A673 (cell line): Measurements from ENCODE around the gene TFAP2D. TPM values are rescaled to one million over a fixed set of nuclear protein-coding genes. Genes with fewer than 3 reads are reported as not detected.
A peak's percentile ranks its signal among the peaks of the same experiment; 100 is the strongest.

Source experiments
- BruUV-seq: library from RNA; stranded (reverse); fragments of 400-500 nt; replicated peaks from 2 replicates; lab custom pipeline; 2021; lab: Mats Ljungman, UMichigan
- CTCF ChIA-PET: fragments of 300-600 bp; sonication (Branson Sonifier 250); formaldehyde crosslinking; loops from one replicate; lab custom pipeline; 2022; ENCODE audit warnings: antibody characterized with exemption; lab: Charles Lee
- POLR2A ChIA-PET: fragments of 300-600 bp; sonication (Branson Sonifier 250); formaldehyde crosslinking; loops from one replicate; lab custom pipeline; 2022; ENCODE audit warnings: antibody characterized with exemption; ENCODE audit not compliant: low non-redundant PET; lab: Charles Lee
- DNase-seq: peaks from one replicate; pipeline ENCODE4 v3.0.0-alpha.2; 2015; ENCODE audit warnings: low spot score
- H3K27ac ChIP-seq: fragments of 200-600 bp; sonication (generic); 2 replicates; pipeline ENCODE4 v1.5.1; 2016; ENCODE audit warnings: mixed run types, low read depth, mild to moderate bottlenecking, mixed read lengths, antibody characterized with exemption, low read length; ENCODE audit not compliant: poor library complexity, severe bottlenecking
- H3K27me3 ChIP-seq: fragments of 200-600 bp; sonication (generic); replicated peaks from 2 replicates; pipeline ENCODE4 v1.6.1; 2017; ENCODE audit warnings: mixed run types, low read depth, mild to moderate bottlenecking, mixed read lengths, antibody characterized with exemption, low read length; ENCODE audit not compliant: insufficient read depth, poor library complexity
- H3K36me3 ChIP-seq: fragments of 200-600 bp; sonication (generic); 2 replicates; pipeline ENCODE4 v1.6.1; 2016; ENCODE audit warnings: mixed run types, mild to moderate bottlenecking, mixed read lengths, antibody characterized with exemption, low read length; ENCODE audit not compliant: insufficient read depth, poor library complexity, severe bottlenecking
- H3K4me1 ChIP-seq: fragments of 200-600 bp; sonication (generic); 2 replicates; pipeline ENCODE4 v1.6.1; 2017; ENCODE audit warnings: mixed run types, mild to moderate bottlenecking, mixed read lengths, antibody characterized with exemption, low read length; ENCODE audit not compliant: insufficient read depth, poor library complexity, severe bottlenecking
- H3K4me3 ChIP-seq: fragments of 200-600 bp; sonication (generic); 2 replicates; pipeline ENCODE4 v1.5.1; 2016; ENCODE audit warnings: low read depth, mixed run types, mild to moderate bottlenecking, mixed read lengths, low read length; ENCODE audit not compliant: poor library complexity, severe bottlenecking
- H3K9me3 ChIP-seq: fragments of 200-600 bp; sonication (generic); 2 replicates; pipeline ENCODE4 v1.6.1; 2016; ENCODE audit warnings: mixed run types, low read depth, mild to moderate bottlenecking, mixed read lengths, antibody characterized with exemption, low read length; ENCODE audit not compliant: poor library complexity, severe bottlenecking
- EZH2 ChIP-seq: fragments of 200-600 bp; sonication (generic); IDR thresholded peaks from 2 replicates; pipeline ENCODE4 v1.6.1; 2017; ENCODE audit warnings: borderline replicate concordance, low read depth, mild to moderate bottlenecking, mixed read lengths, antibody characterized with exemption, low read length; ENCODE audit not compliant: poor library complexity, severe bottlenecking
- intact Hi-C: fragments of 100-400 bp; cut with micrococcal nuclease; formaldehyde crosslinking; loops from one replicate; pipeline ENCODE4 v1.10.0; 2022; ENCODE audit not compliant: unreplicated experiment
- total RNA-seq: library from RNA; stranded (reverse); gene quantifications from 2 replicates; pipeline ENCODE4 v1.2.3, GENCODE V29; 2021
- TF ChIP-seq, protein P1 (sequence below): fragments of 300-800, 200-600 bp; sonication (generic); conservative IDR thresholded peaks from 2 replicates; pipeline ENCODE4 v1.5.1; 2017; ENCODE audit warnings: low read depth, mild to moderate bottlenecking, antibody characterized with exemption, low read length, moderate library complexity, mixed read lengths

TFAP2D gene
- total RNA-seq, 1 experiment from 2014 or later, result not detected

DNA sequence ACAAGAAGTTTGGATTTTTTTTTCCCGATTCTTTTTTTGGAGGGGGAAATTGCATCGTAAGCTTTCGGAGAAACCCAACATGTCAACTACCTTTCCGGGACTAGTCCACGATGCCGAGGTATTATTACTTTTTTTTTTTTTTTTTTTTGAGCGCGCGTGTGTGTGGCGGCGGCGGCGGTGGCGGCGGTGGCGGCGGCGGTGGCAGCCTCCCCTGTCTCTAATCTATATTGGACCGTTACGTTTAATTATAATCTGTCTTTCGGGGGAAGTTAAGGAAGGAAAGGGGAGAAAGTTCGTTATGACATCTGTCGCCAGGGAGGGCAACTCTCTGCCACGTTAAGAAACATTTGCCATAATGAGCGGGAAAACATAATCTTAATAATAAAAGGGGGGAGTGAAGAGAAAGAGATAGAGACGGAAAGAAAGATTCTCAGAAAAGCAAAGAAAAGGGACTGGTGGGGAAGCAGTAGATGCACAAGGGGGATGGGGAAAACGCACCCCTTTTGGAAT, 706 bp downstream of the TFAP2D start:
- H3K9me3 ChIP-seq, result no peaks in the 10 kb centered on the region
- ChIA-PET CTCF (no interaction called here), POLR2A (no interaction called here)
- no peak overlapping the region for H3K4me3 ChIP-seq
- no peak overlapping the region for H3K27ac ChIP-seq
- TF ChIP-seq, protein P1, sequence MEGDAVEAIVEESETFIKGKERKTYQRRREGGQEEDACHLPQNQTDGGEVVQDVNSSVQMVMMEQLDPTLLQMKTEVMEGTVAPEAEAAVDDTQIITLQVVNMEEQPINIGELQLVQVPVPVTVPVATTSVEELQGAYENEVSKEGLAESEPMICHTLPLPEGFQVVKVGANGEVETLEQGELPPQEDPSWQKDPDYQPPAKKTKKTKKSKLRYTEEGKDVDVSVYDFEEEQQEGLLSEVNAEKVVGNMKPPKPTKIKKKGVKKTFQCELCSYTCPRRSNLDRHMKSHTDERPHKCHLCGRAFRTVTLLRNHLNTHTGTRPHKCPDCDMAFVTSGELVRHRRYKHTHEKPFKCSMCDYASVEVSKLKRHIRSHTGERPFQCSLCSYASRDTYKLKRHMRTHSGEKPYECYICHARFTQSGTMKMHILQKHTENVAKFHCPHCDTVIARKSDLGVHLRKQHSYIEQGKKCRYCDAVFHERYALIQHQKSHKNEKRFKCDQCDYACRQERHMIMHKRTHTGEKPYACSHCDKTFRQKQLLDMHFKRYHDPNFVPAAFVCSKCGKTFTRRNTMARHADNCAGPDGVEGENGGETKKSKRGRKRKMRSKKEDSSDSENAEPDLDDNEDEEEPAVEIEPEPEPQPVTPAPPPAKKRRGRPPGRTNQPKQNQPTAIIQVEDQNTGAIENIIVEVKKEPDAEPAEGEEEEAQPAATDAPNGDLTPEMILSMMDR, result no peak
- peak; percentile 80 for TF ChIP-seq EZH2
- H3K4me1 ChIP-seq, result no peaks in the 10 kb centered on the region
- DNase-seq, result no peak
- peaks cover 100% of the 10 kb centered on the region for H3K27me3 ChIP-seq
- no TSS peak for BruUV-seq
- intact Hi-C loops, result no loop called here
- no peaks in the 10 kb centered on the region for H3K36me3 ChIP-seq

DNA sequence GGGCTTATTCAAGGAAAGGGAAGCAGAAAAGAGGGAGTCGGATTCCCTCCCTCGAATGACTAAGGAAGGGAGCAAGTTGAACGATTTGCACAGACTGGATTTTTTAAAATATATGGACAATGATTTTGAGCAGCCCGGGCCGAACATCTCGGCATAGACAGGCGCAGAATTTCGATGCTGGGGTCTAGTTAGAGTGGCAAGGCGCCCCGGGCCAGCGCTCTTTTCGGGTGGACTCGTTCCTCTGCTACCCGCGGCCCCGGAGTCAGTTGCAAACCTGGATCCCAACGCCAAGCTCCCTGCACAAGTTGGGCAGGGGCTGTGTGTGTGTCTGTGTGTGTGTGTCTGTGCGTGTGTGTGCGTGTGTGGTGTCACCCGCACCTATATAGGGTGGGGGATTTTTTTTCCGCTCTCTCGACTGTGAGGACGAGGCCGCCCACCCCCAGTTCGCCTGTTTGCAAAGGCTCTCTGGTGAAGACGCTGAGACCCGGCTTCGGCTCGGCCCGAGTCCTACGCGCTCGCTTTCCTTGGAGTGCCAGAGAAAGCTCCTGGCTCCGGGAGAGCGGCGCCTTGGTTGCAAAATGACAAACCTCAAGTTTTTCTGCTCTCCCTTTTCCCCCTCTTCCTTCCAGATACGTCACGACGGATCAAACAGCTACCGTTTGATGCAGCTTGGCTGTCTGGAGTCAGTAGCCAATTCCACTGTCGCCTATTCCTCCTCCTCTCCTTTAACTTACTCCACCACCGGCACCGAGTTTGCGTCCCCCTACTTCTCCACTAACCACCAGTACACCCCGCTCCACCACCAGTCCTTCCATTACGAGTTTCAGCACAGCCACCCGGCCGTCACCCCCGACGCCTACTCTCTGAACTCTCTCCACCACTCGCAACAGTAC, 1.4 kb downstream of the TFAP2D start:
- no peaks in the 10 kb centered on the region for H3K4me1 ChIP-seq
- ChIA-PET CTCF (no interaction called here), POLR2A (no interaction called here)
- H3K36me3 ChIP-seq, result no peaks in the 10 kb centered on the region
- H3K27ac ChIP-seq, result no peak overlapping the region
- H3K9me3 ChIP-seq, result no peaks in the 10 kb centered on the region
- TF ChIP-seq, protein P1, result no peak
- peak; percentile 54 for TF ChIP-seq EZH2
- H3K4me3 ChIP-seq, result no peak overlapping the region
- no peak for DNase-seq
- H3K27me3 ChIP-seq, result peaks cover 100% of the 10 kb centered on the region
- no TSS peak for BruUV-seq
- intact Hi-C loops, result no loop called here

DNA sequence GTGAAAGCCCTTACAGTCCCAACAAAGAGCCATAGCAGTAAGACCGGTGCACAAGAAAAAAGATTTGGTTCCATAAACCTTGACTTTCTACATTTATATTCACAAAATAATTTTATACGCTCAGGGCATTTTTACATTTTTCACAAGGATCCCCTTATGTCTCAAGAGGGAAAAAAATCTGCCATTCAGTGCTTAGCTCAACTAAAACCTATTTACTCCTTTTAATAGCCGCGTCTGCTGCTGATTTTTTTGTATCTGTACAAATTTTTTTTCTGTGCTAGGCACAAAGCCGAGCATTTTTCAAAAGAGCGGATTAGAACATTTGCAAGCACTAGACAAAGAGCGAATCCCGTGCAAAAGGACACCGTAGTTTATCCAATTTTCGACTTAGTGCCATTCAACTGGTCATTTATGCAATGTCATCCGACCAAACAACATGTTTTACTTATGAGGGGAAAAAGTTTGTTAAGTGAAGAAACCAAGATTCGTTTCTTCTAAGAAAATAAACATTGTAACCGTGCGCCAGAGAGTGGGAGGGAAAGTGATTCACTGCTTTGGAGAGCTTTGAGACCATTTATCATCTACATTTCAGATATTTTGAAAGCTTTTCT, 3.7 kb downstream of the TFAP2D start:
- DNase-seq, result no peak
- TF ChIP-seq, protein P1, result no peak
- TF ChIP-seq EZH2, result peak; percentile 65
- no TSS peak for BruUV-seq
- ChIA-PET CTCF (no interaction called here), POLR2A (no interaction called here)
- intact Hi-C loops, result no loop called here
- no peak overlapping the region for H3K27ac ChIP-seq
- H3K9me3 ChIP-seq, result no peaks in the 10 kb centered on the region
- no peaks in the 10 kb centered on the region for H3K36me3 ChIP-seq
- peaks cover 100% of the 10 kb centered on the region for H3K27me3 ChIP-seq
- no peaks in the 10 kb centered on the region for H3K4me1 ChIP-seq
- H3K4me3 ChIP-seq, result no peak overlapping the region
